GM11168 (cell line): ENCODE results near the gene CCDC152.

Experiments
- in situ Hi-C: fragments of 300-500 bp; cut with MboI; formaldehyde crosslinking; loops from one replicate; pipeline ENCODE4 v1.12.0; 2022; ENCODE audit warnings: low sequenced_read_pairs; ENCODE audit not compliant: unreplicated experiment

CCDC152 gene

GRCh38 chr5:42772265-42772993 is 15.8 kb downstream of the CCDC152 start:
- in situ Hi-C loops = no loop called here

GRCh38 chr5:42779083-42779482 is 22.5 kb downstream of the CCDC152 start:
- in situ Hi-C loops = no loop called here

- in situ Hi-C loops = no loop called here
These were observed 25.0 kb downstream of the CCDC152 start for GRCh38 chr5:42781584-42781983.

GRCh38 chr5:42784132-42784531 is 27.5 kb downstream of the CCDC152 start:
- in situ Hi-C loops = no loop called here

GRCh38 chr5:42785756-42786155 is 29.1 kb downstream of the CCDC152 start:
- in situ Hi-C loops = no loop called here

- in situ Hi-C loops = no loop called here
These were observed 30.5 kb downstream of the CCDC152 start for GRCh38 chr5:42787073-42787472.

- in situ Hi-C loops = no loop called here
These were observed 31.2 kb downstream of the CCDC152 start for GRCh38 chr5:42787845-42788244.

GRCh38 chr5:42791151-42791550 is 34.5 kb downstream of the CCDC152 start:
- in situ Hi-C loops = no loop called here

GRCh38 chr5:42798284-42799240 is 41.9 kb downstream of the CCDC152 start:
- in situ Hi-C loops = no loop called here

- in situ Hi-C loops = no loop called here
These were observed 42.6 kb downstream of the CCDC152 start for GRCh38 chr5:42799241-42799608.

GRCh38 chr5:42799668-42800114 is 43.1 kb downstream of the CCDC152 start:
- in situ Hi-C loops = no loop called here

- in situ Hi-C loops = no loop called here
These were observed 44.2 kb downstream of the CCDC152 start for GRCh38 chr5:42800748-42801330.

- in situ Hi-C loops = no loop called here
These were observed 45.0 kb downstream of the CCDC152 start for GRCh38 chr5:42801516-42802166.

- in situ Hi-C loops = no loop called here
These were observed 48.2 kb downstream of the CCDC152 start for GRCh38 chr5:42804717-42805339.

- in situ Hi-C loops = no loop called here
These were observed 49.5 kb downstream of the CCDC152 start for GRCh38 chr5:42806004-42806700.

GRCh38 chr5:42806701-42807262 is 50.2 kb downstream of the CCDC152 start:
- in situ Hi-C loops = no loop called here

- in situ Hi-C loops = no loop called here
These were observed 51.3 kb downstream of the CCDC152 start for GRCh38 chr5:42807722-42808447.

GRCh38 chr5:42808888-42809611 is 52.4 kb downstream of the CCDC152 start:
- in situ Hi-C loops = no loop called here
